ENCODE data around the gene C10orf62. TPM values are rescaled to one million over a fixed set of nuclear protein-coding genes. Genes with fewer than 3 reads are reported as not detected.

The C10orf62 gene
- polyA plus RNA-seq, 2 donors, result 0.10 TPM; not detected in 1

- Histone ChIP-seq H3K36me3 (ENCODE audit: control insufficient read depth in 2 of 2, insufficient read depth in 2 of 2, low read length in 1 of 2) (no peaks in the 10 kb centered on the region), H3K4me1 (ENCODE audit: control insufficient read depth in 2 of 2, insufficient read depth in 2 of 2, low read length in 1 of 2) (peaks cover 2 to 3% of the 10 kb centered on the region in 2 donors), H3K27me3 (ENCODE audit: control insufficient read depth in 1 of 2, insufficient read depth in 2 of 2, low read length in 2 of 2) (no peaks in the 10 kb centered on the region), H3K27ac (ENCODE audit: low read depth in 2 of 2, low read length in 1 of 2) (no peak overlapping the region), H3K4me3 (ENCODE audit: low read depth in 1 of 2, low read length in 2 of 2) (no peak overlapping the region), H3K9me3 (ENCODE audit: control insufficient read depth in 2 of 2, insufficient read depth in 1 of 2, low read depth in 1 of 2, low read length in 1 of 2) (no peaks in the 10 kb centered on the region)
- WGBS, 2 donors, result 88 to 92% methylated on average over 2 of the region's 2 CpGs
These were observed 8.3 kb downstream of the C10orf62 start for GRCh38 chr10:97597778-97598177.

- WGBS, 2 donors, result 89 to 91% methylated on average over 19 of the region's 19 CpGs
- H3K4me3 ChIP-seq (ENCODE audit: low read depth in 1 of 2, low read length in 2 of 2), result no peak overlapping the region
These were observed 9.1 kb downstream of the C10orf62 start for GRCh38 chr10:97598407-97599271.

GRCh38 chr10:97599272-97599619, 9.7 kb downstream of the C10orf62 start:
- Histone ChIP-seq H3K36me3 (ENCODE audit: control insufficient read depth in 2 of 2, insufficient read depth in 2 of 2, low read length in 1 of 2) (no peaks in the 10 kb centered on the region), H3K9me3 (ENCODE audit: control insufficient read depth in 2 of 2, insufficient read depth in 1 of 2, low read depth in 1 of 2, low read length in 1 of 2) (no peaks in the 10 kb centered on the region), H3K4me3 (ENCODE audit: low read depth in 1 of 2, low read length in 2 of 2) (no peak overlapping the region), H3K27ac (ENCODE audit: low read depth in 2 of 2, low read length in 1 of 2) (no peak overlapping the region), H3K27me3 (ENCODE audit: control insufficient read depth in 1 of 2, insufficient read depth in 2 of 2, low read length in 2 of 2) (no peaks in the 10 kb centered on the region), H3K4me1 (ENCODE audit: control insufficient read depth in 2 of 2, insufficient read depth in 2 of 2, low read length in 1 of 2) (peaks cover 2 to 3% of the 10 kb centered on the region in 2 donors)
- WGBS, 2 donors, result 90 to 91% methylated on average over 6 of the region's 6 CpGs

More at GRCh38 chr10:97598407-97599271, 9.1 kb downstream of the C10orf62 start:
- no peaks in the 10 kb centered on the region for H3K27me3 ChIP-seq (ENCODE audit: control insufficient read depth in 1 of 2, insufficient read depth in 2 of 2, low read length in 2 of 2)
- H3K27ac ChIP-seq (ENCODE audit: low read depth in 2 of 2, low read length in 1 of 2), result no peak overlapping the region
- no peaks in the 10 kb centered on the region for H3K36me3 ChIP-seq (ENCODE audit: control insufficient read depth in 2 of 2, insufficient read depth in 2 of 2, low read length in 1 of 2)
- no peaks in the 10 kb centered on the region for H3K9me3 ChIP-seq (ENCODE audit: control insufficient read depth in 2 of 2, insufficient read depth in 1 of 2, low read depth in 1 of 2, low read length in 1 of 2)
- H3K4me1 ChIP-seq (ENCODE audit: control insufficient read depth in 2 of 2, insufficient read depth in 2 of 2, low read length in 1 of 2), result peaks cover 2 to 3% of the 10 kb centered on the region in 2 donors

GRCh38 chr10:97600616-97601015, 11.1 kb downstream of the C10orf62 start:
- no peaks in the 10 kb centered on the region for H3K9me3 ChIP-seq (ENCODE audit: control insufficient read depth in 2 of 2, insufficient read depth in 1 of 2, low read depth in 1 of 2, low read length in 1 of 2)
- WGBS, 2 donors, result 91 to 96% methylated on average over 1 of the region's 1 CpG
- H3K4me1 ChIP-seq (ENCODE audit: control insufficient read depth in 2 of 2, insufficient read depth in 2 of 2, low read length in 1 of 2), result peaks cover 2 to 3% of the 10 kb centered on the region in 2 donors
- H3K27me3 ChIP-seq (ENCODE audit: control insufficient read depth in 1 of 2, insufficient read depth in 2 of 2, low read length in 2 of 2), result no peaks in the 10 kb centered on the region
- no peak overlapping the region for H3K27ac ChIP-seq (ENCODE audit: low read depth in 2 of 2, low read length in 1 of 2)
- H3K4me3 ChIP-seq (ENCODE audit: low read depth in 1 of 2, low read length in 2 of 2), result no peak overlapping the region
- H3K36me3 ChIP-seq (ENCODE audit: control insufficient read depth in 2 of 2, insufficient read depth in 2 of 2, low read length in 1 of 2), result no peaks in the 10 kb centered on the region

- H3K4me1 ChIP-seq (ENCODE audit: control insufficient read depth in 2 of 2, insufficient read depth in 2 of 2, low read length in 1 of 2), result peaks cover 0 to 2% of the 10 kb centered on the region in 2 donors
- no peaks in the 10 kb centered on the region for H3K9me3 ChIP-seq (ENCODE audit: control insufficient read depth in 2 of 2, insufficient read depth in 1 of 2, low read depth in 1 of 2, low read length in 1 of 2)
- no peaks in the 10 kb centered on the region for H3K27me3 ChIP-seq (ENCODE audit: control insufficient read depth in 1 of 2, insufficient read depth in 2 of 2, low read length in 2 of 2)
- H3K36me3 ChIP-seq (ENCODE audit: control insufficient read depth in 2 of 2, insufficient read depth in 2 of 2, low read length in 1 of 2), result no peaks in the 10 kb centered on the region
- no peak overlapping the region for H3K27ac ChIP-seq (ENCODE audit: low read depth in 2 of 2, low read length in 1 of 2)
- no peak overlapping the region for H3K4me3 ChIP-seq (ENCODE audit: low read depth in 1 of 2, low read length in 2 of 2)
- 64 to 76% methylated on average over 21 of the region's 21 CpGs for WGBS, 2 donors
These were observed 12.0 kb downstream of the C10orf62 start for GRCh38 chr10:97601268-97602215.

- Histone ChIP-seq H3K27ac (ENCODE audit: low read depth in 2 of 2, low read length in 1 of 2) (no peak overlapping the region), H3K4me3 (ENCODE audit: low read depth in 1 of 2, low read length in 2 of 2) (no peak overlapping the region), H3K9me3 (ENCODE audit: control insufficient read depth in 2 of 2, insufficient read depth in 1 of 2, low read depth in 1 of 2, low read length in 1 of 2) (no peaks in the 10 kb centered on the region), H3K27me3 (ENCODE audit: control insufficient read depth in 1 of 2, insufficient read depth in 2 of 2, low read length in 2 of 2) (no peaks in the 10 kb centered on the region), H3K36me3 (ENCODE audit: control insufficient read depth in 2 of 2, insufficient read depth in 2 of 2, low read length in 1 of 2) (no peaks in the 10 kb centered on the region), H3K4me1 (ENCODE audit: control insufficient read depth in 2 of 2, insufficient read depth in 2 of 2, low read length in 1 of 2) (no peaks in the 10 kb centered on the region)
- WGBS, 2 donors, result 92 to 93% methylated on average over 5 of the region's 5 CpGs
These were observed 17.6 kb downstream of the C10orf62 start for GRCh38 chr10:97607095-97607636.

- no peaks in the 10 kb centered on the region for H3K4me1 ChIP-seq (ENCODE audit: control insufficient read depth in 2 of 2, insufficient read depth in 2 of 2, low read length in 1 of 2)
- no peaks in the 10 kb centered on the region for H3K9me3 ChIP-seq (ENCODE audit: control insufficient read depth in 2 of 2, insufficient read depth in 1 of 2, low read depth in 1 of 2, low read length in 1 of 2)
- H3K4me3 ChIP-seq (ENCODE audit: low read depth in 1 of 2, low read length in 2 of 2), result no peak overlapping the region
- 65 to 70% methylated on average over 13 of the region's 13 CpGs for WGBS, 2 donors
- H3K27ac ChIP-seq (ENCODE audit: low read depth in 2 of 2, low read length in 1 of 2), result no peak overlapping the region
- no peaks in the 10 kb centered on the region for H3K36me3 ChIP-seq (ENCODE audit: control insufficient read depth in 2 of 2, insufficient read depth in 2 of 2, low read length in 1 of 2)
- no peaks in the 10 kb centered on the region for H3K27me3 ChIP-seq (ENCODE audit: control insufficient read depth in 1 of 2, insufficient read depth in 2 of 2, low read length in 2 of 2)
These were observed 19.6 kb downstream of the C10orf62 start for GRCh38 chr10:97608991-97609561.

- no peaks in the 10 kb centered on the region for H3K4me1 ChIP-seq (ENCODE audit: control insufficient read depth in 2 of 2, insufficient read depth in 2 of 2, low read length in 1 of 2)
- no peak overlapping the region for H3K4me3 ChIP-seq (ENCODE audit: low read depth in 1 of 2, low read length in 2 of 2)
- no peak overlapping the region for H3K27ac ChIP-seq (ENCODE audit: low read depth in 2 of 2, low read length in 1 of 2)
- no peaks in the 10 kb centered on the region for H3K9me3 ChIP-seq (ENCODE audit: control insufficient read depth in 2 of 2, insufficient read depth in 1 of 2, low read depth in 1 of 2, low read length in 1 of 2)
- no peaks in the 10 kb centered on the region for H3K27me3 ChIP-seq (ENCODE audit: control insufficient read depth in 1 of 2, insufficient read depth in 2 of 2, low read length in 2 of 2)
- WGBS, 2 donors, result 86 to 90% methylated on average over 12 of the region's 12 CpGs
- H3K36me3 ChIP-seq (ENCODE audit: control insufficient read depth in 2 of 2, insufficient read depth in 2 of 2, low read length in 1 of 2), result no peaks in the 10 kb centered on the region
These were observed 22.0 kb downstream of the C10orf62 start for GRCh38 chr10:97611473-97611872.

DNA sequence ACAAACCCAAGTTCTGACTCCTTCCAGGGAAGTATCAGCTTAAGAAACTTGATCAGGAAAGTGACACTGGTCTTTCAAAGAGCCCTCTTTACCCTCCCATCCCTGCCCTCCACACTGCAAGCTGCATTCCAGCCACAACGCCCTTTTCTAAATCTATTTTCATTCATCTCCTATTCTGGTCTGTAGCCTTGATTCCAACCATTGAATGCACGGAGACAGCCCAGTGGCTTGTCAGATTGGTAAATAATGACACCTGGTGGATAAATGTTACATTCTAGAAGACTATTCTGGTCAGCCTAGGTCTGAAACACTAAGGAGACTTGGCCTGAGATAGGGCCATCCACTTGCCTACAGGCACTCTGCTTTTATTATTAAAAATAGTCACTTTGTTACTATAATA, 22.9 kb downstream of the C10orf62 start:
- H3K4me1 ChIP-seq (ENCODE audit: control insufficient read depth in 2 of 2, insufficient read depth in 2 of 2, low read length in 1 of 2), result no peaks in the 10 kb centered on the region
- H3K4me3 ChIP-seq (ENCODE audit: low read depth in 1 of 2, low read length in 2 of 2), result no peak overlapping the region
- no peaks in the 10 kb centered on the region for H3K9me3 ChIP-seq (ENCODE audit: control insufficient read depth in 2 of 2, insufficient read depth in 1 of 2, low read depth in 1 of 2, low read length in 1 of 2)
- no peaks in the 10 kb centered on the region for H3K27me3 ChIP-seq (ENCODE audit: control insufficient read depth in 1 of 2, insufficient read depth in 2 of 2, low read length in 2 of 2)
- H3K27ac ChIP-seq (ENCODE audit: low read depth in 2 of 2, low read length in 1 of 2), result no peak overlapping the region
- 20 to 30% methylated on average over 2 of the region's 2 CpGs for WGBS, 2 donors
- H3K36me3 ChIP-seq (ENCODE audit: control insufficient read depth in 2 of 2, insufficient read depth in 2 of 2, low read length in 1 of 2), result no peaks in the 10 kb centered on the region
